Cardiac ventricle fibroblast (primary cell): ENCODE results near the gene CYP2E1. TPM values are rescaled to one million over a fixed set of nuclear protein-coding genes. Genes with fewer than 3 reads are reported as not detected.

Experiments used
- total RNA-seq: library from RNA; depleted of rRNA; stranded (reverse); fragments of >200 nt; gene quantifications from 2 replicates; pipeline ENCODE4 v1.2.3, GENCODE V29; 2015

CYP2E1 gene
- 0.64 and 2.2 TPM in 2 replicates for total RNA-seq

GRCh38 chr10:133526957-133527588 lies at the start of gene CYP2E1:
TSS of gene CYP2E1 (plus strand) at chr10:133527363. CDS start at chr10:133527396, 33 bp downstream.

GRCh38 chr10:133565441-133566294 lies 38.5 kb downstream of the CYP2E1 start, which contains the start of gene SYCE1:
TSS of gene SYCE1 (minus strand) at chr10:133565583. CDS start at chr10:133565529, 54 bp downstream.

Other genes with a start within 250 kb of the CYP2E1 start
- gene TUBGCP2, start 218.5 kb upstream of the CYP2E1 start, total RNA-seq, result 30.7 and 40.2 TPM in 2 replicates
- gene ZNF511, start 218.4 kb upstream of the CYP2E1 start, total RNA-seq, result 14.3 and 25.5 TPM in 2 replicates
- gene CALY, start 190.5 kb upstream of the CYP2E1 start, total RNA-seq, result not detected in 2 replicates
- gene PRAP1, start 180.0 kb upstream of the CYP2E1 start, total RNA-seq, result not detected in 2 replicates
- 13.4 and 17.3 TPM in 2 replicates for gene FUOM, start 169.3 kb upstream of the CYP2E1 start, total RNA-seq
- 68.0 and 73.4 TPM in 2 replicates for gene ECHS1, start 154.0 kb upstream of the CYP2E1 start, total RNA-seq
- gene PAOX, start 148.1 kb upstream of the CYP2E1 start, total RNA-seq, result 1.7 and 3.7 TPM in 2 replicates
- 14.5 and 21.1 TPM in 2 replicates for gene MTG1, start 133.2 kb upstream of the CYP2E1 start, total RNA-seq
- 0.20 and 0.75 TPM in 2 replicates for gene SPRN, start 102.7 kb upstream of the CYP2E1 start, total RNA-seq
- gene SCART1, start 73.4 kb upstream of the CYP2E1 start, total RNA-seq, result 0.73 and 2.2 TPM in 2 replicates
- 0.05 TPM in 1 of 2 replicates, not detected in the other for gene SYCE1, start 38.2 kb downstream of the CYP2E1 start, total RNA-seq
- not detected in 2 replicates for gene FRG2B, start 99.4 kb downstream of the CYP2E1 start, total RNA-seq